AG10803 (cell line): Measurements from ENCODE around the gene ZFP36.

Experiments used
- DNase-seq: peaks from one replicate; pipeline ENCODE4 v3.0.0; 2010; ENCODE audit warnings: low read depth
- H3K4me3 ChIP-seq: 2 replicates; pipeline ENCODE4 v1.5.1; 2011; ENCODE audit warnings: mild to moderate bottlenecking, low read length, control low read depth
- CTCF ChIP-seq: conservative IDR thresholded peaks from 2 replicates; pipeline ENCODE4 v1.5.1; 2011; ENCODE audit warnings: mild to moderate bottlenecking, low read length, control low read depth, inconsistent platforms

The ZFP36 gene

GRCh38 chr19:39406656-39407409, at the start of gene ZFP36:
Gene ZFP36, plus strand, starts transcription at chr19:39406847. Its CDS starts 58 bp downstream, at chr19:39406905.
- H3K4me3 ChIP-seq = peak within 1 kb of the TSS; percentile 95
- 0 out of 2 replicates have a peak, but pooled peaks have one; percentile 1 for TF ChIP-seq CTCF
- DNase-seq = peak; percentile 84

- no peak overlapping the region for H3K4me3 ChIP-seq
- no peak for DNase-seq
- TF ChIP-seq CTCF = no peak
Measured at GRCh38 chr19:39359026-39359425, 47.6 kb upstream of the ZFP36 start.

- H3K4me3 ChIP-seq = no peak overlapping the region
Measured at GRCh38 chr19:39360599-39360998, 46.0 kb upstream of the ZFP36 start.

GRCh38 chr19:39362682-39363657, 43.7 kb upstream of the ZFP36 start:
- no peak overlapping the region for H3K4me3 ChIP-seq
- peak; percentile 63 for DNase-seq
- TF ChIP-seq CTCF = no peak

More at GRCh38 chr19:39360599-39360998, 46.0 kb upstream of the ZFP36 start:
- no peak for TF ChIP-seq CTCF
- no peak for DNase-seq

- no peak for TF ChIP-seq CTCF
- no peak overlapping the region for H3K4me3 ChIP-seq
- peak; percentile 75 for DNase-seq
Measured at GRCh38 chr19:39363901-39364457, 42.7 kb upstream of the ZFP36 start.

GRCh38 chr19:39365531-39365930, 41.1 kb upstream of the ZFP36 start:
- TF ChIP-seq CTCF = no peak
- no peak for DNase-seq
- H3K4me3 ChIP-seq = no peak overlapping the region
